ENCODE results near the gene TMEM54. TPM values are rescaled to one million over a fixed set of nuclear protein-coding genes. Genes with fewer than 3 reads are reported as not detected.

TMEM54 gene
- total and polyA plus RNA-seq, 5 donors from 2014 or later, result not detected

DNA sequence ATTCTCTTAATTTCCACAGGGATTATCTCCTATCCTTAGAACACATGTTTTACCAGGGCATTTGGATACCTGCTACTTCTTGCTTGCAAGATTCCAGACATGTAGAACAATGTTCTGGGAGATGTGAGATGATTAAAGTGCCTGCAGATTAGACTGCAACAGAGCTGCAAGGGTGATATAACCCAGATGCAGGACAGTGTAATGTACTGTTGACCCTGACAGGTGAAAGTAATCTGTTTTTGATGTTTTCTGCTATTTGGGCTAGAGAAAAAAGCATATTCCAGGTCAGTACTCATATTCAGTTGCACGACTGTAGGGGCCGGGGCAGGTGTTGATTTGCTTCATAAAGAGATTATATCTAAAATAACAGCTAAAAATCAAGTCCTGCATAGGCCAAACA, 27.1 kb upstream of the TMEM54 start:
- Histone ChIP-seq H3K4me1 (ENCODE audit: control insufficient read depth, insufficient read depth, low read length, poor library complexity, severe bottlenecking) (peaks cover 11% of the 10 kb centered on the region), H3K9me3 (ENCODE audit: control insufficient read depth in 2 of 2, low read length in 2 of 2) (no peaks in the 10 kb centered on the region), H3K27ac (ENCODE audit: insufficient read depth, low read length, poor library complexity, severe bottlenecking) (no peak overlapping the region), H3K36me3 (ENCODE audit: control insufficient read depth, insufficient read depth, low read length) (no peaks in the 10 kb centered on the region), H3K4me3 (ENCODE audit: low read depth, low read length) (no peak overlapping the region), H3K27me3 (ENCODE audit: control insufficient read depth, insufficient read depth, low read length) (peaks cover 15% of the 10 kb centered on the region)
- DNase-seq (no peak), ATAC-seq (ENCODE audit: low read depth in 2 of 2) (no peak)
- H3K4me1 Mint-ChIP-seq, result peaks cover 0 to 22% (median 10%) of the 10 kb centered on the region in 4 donors
- H3K27me3 Mint-ChIP-seq, result peaks cover 46% of the 10 kb centered on the region
- peaks cover 3% of the 10 kb centered on the region for H3K36me3 Mint-ChIP-seq
- no peak overlapping the region for H3K4me3 Mint-ChIP-seq
- peaks cover 0 to 2% (median 0%) of the 10 kb centered on the region in 7 donors for H3K9me3 Mint-ChIP-seq
- no peak overlapping the region for H3K27ac Mint-ChIP-seq

DNA sequence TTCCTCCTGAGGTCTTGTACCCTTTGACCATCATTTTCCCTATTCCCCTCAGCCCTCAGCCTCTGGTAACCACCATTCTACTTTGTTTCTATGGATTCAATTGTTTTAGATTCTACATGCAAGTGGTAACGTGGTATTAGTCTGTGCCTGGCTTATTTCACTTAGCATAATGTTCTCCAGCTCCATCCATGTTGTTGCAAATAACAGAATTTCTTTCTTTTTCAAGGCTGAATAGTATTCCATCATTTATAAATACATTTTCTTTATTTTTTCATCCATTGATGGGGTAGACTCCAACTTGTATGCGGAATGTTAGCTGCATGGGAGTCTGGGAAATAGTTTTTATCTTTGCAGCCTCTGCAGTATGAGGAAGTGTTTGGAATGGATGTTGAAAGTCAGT, 26.3 kb upstream of the TMEM54 start:
- Mint-ChIP-seq H3K27ac (no peak overlapping the region), H3K9me3 (peaks cover 0 to 2% (median 0%) of the 10 kb centered on the region in 7 donors), H3K4me1 (peaks cover 0 to 22% (median 8%) of the 10 kb centered on the region in 4 donors), H3K4me3 (no peak overlapping the region), H3K36me3 (peaks cover 3% of the 10 kb centered on the region), H3K27me3 (peaks cover 54% of the 10 kb centered on the region)
- Histone ChIP-seq H3K9me3 (ENCODE audit: control insufficient read depth in 2 of 2, low read length in 2 of 2) (no peaks in the 10 kb centered on the region), H3K36me3 (ENCODE audit: control insufficient read depth, insufficient read depth, low read length) (no peaks in the 10 kb centered on the region), H3K27ac (ENCODE audit: insufficient read depth, low read length, poor library complexity, severe bottlenecking) (no peak overlapping the region), H3K27me3 (ENCODE audit: control insufficient read depth, insufficient read depth, low read length) (peaks cover 20% of the 10 kb centered on the region), H3K4me3 (ENCODE audit: low read depth, low read length) (no peak overlapping the region), H3K4me1 (ENCODE audit: control insufficient read depth, insufficient read depth, low read length, poor library complexity, severe bottlenecking) (peaks cover 11% of the 10 kb centered on the region)
- DNase-seq, result no peak
- no peak for ATAC-seq (ENCODE audit: low read depth in 2 of 2)

DNA sequence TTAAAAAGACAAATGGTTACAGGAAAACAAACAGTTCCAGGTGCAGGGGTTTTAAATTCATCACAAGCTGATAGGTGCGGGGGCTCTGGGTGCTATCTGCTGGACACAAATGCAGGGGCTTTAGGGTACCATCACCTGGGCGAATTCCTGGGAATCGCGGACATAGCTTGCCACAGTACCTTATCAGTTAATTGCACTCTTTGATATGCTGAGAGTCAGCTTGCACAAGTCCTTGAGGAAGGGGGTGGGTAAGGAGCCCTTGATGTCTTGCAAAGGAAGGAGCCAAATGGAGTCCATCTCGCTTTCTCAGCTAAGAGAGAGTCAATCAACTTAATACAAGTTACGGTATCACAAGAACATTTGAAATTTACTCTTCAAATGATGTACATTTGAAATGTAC, 25.4 kb upstream of the TMEM54 start:
- peaks cover 20% of the 10 kb centered on the region for H3K27me3 ChIP-seq (ENCODE audit: control insufficient read depth, insufficient read depth, low read length)
- H3K9me3 ChIP-seq (ENCODE audit: control insufficient read depth in 2 of 2, low read length in 2 of 2), result no peaks in the 10 kb centered on the region
- H3K4me3 ChIP-seq (ENCODE audit: low read depth, low read length), result no peak overlapping the region
- Mint-ChIP-seq H3K9me3 (peaks cover 0 to 2% (median 0%) of the 10 kb centered on the region in 7 donors), H3K36me3 (peaks cover 3% of the 10 kb centered on the region), H3K27ac (no peak overlapping the region), H3K27me3 (peaks cover 60% of the 10 kb centered on the region), H3K4me1 (peaks cover 0 to 22% (median 8%) of the 10 kb centered on the region in 4 donors), H3K4me3 (no peak overlapping the region)
- H3K4me1 ChIP-seq (ENCODE audit: control insufficient read depth, insufficient read depth, low read length, poor library complexity, severe bottlenecking), result peaks cover 11% of the 10 kb centered on the region
- H3K27ac ChIP-seq (ENCODE audit: insufficient read depth, low read length, poor library complexity, severe bottlenecking), result no peak overlapping the region
- no peak for DNase-seq
- ATAC-seq (ENCODE audit: low read depth in 2 of 2), result no peak
- no peaks in the 10 kb centered on the region for H3K36me3 ChIP-seq (ENCODE audit: control insufficient read depth, insufficient read depth, low read length)

DNA sequence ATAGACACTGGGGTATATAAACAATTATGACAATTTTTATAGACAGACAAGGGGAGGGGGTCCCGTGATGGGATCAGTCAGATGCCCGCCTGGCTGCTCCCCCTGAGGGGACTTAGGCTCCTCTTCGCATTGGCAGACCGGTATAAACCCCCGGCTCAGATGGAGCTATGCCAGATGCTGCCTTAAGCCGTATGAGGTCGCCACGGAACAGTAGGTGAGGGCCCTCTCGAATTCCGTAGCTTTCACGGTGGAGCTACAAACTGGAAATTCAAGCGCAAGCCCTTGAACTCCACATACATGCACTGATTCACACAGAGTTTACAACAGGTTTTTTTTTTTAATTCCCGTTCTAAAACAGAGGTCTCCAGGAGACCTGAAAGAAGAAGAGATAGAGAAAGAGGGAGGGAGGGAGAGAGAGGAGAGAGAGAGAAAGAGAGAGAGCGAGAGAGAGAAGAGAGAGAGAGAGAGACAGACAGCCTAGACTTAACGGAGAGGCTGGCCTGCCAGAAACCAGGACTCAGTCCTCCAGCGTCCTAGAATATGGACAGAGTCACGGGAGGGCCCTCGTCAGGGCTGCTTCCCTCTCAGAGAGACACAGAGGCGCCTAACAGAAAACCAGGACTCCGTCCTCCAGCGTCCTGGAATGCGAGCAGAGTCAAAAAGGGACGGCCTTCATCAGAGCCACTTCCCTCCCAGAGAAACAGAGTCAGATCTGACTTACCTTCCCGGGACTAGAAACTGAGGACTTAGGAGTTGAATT, 24.4 kb upstream of the TMEM54 start:
- H3K4me1 Mint-ChIP-seq, result peaks cover 0 to 22% (median 8%) of the 10 kb centered on the region in 4 donors
- Histone ChIP-seq H3K9me3 (ENCODE audit: control insufficient read depth in 2 of 2, low read length in 2 of 2) (no peaks in the 10 kb centered on the region), H3K36me3 (ENCODE audit: control insufficient read depth, insufficient read depth, low read length) (no peaks in the 10 kb centered on the region), H3K4me3 (ENCODE audit: low read depth, low read length) (no peak overlapping the region), H3K27ac (ENCODE audit: insufficient read depth, low read length, poor library complexity, severe bottlenecking) (no peak overlapping the region), H3K27me3 (ENCODE audit: control insufficient read depth, insufficient read depth, low read length) (peaks cover 22% of the 10 kb centered on the region), H3K4me1 (ENCODE audit: control insufficient read depth, insufficient read depth, low read length, poor library complexity, severe bottlenecking) (peaks cover 11% of the 10 kb centered on the region)
- no peak overlapping the region for H3K27ac Mint-ChIP-seq
- peaks cover 3% of the 10 kb centered on the region for H3K36me3 Mint-ChIP-seq
- H3K9me3 Mint-ChIP-seq, result peaks cover 0 to 2% (median 0%) of the 10 kb centered on the region in 7 donors
- H3K27me3 Mint-ChIP-seq, result peaks cover 60% of the 10 kb centered on the region
- H3K4me3 Mint-ChIP-seq, result peak overlapping the region in 3 of 4 donors; percentile 10 to 67 (median 22)
- ATAC-seq (ENCODE audit: low read depth in 2 of 2), result peak in 1 of 2 donors; percentile 42
- DNase-seq, result peak in 2 of 3 donors; percentile 18 to 44

DNA sequence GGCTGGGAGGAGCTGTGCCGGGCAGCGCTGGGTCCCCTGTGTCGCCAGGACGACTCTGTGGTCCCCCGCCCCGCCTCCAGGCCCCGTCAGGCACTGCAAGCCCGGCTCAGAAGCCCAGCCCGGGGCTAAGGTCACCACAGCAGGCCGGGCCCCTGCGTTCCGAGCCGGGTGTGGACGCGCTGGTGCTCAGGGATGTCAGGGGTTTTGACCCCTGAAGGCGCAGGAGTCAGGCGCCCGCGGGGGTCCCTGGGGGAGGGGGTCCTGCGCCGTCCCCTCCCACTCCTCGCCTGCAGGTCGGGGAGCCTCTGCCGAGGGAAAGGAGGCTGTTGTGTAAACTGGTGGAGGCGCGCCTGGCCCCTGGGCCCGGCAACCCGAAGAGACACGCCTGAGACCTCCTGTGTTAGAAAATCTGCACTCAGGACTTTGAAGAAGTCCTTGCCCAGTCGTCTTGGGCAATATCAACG, 23.7 kb upstream of the TMEM54 start:
- Mint-ChIP-seq H3K4me3 (peak overlapping the region in 1 of 4 donors; percentile 67), H3K36me3 (peaks cover 3% of the 10 kb centered on the region), H3K27ac (no peak overlapping the region), H3K9me3 (peaks cover 0 to 2% (median 0%) of the 10 kb centered on the region in 7 donors), H3K4me1 (peaks cover 0 to 22% (median 8%) of the 10 kb centered on the region in 4 donors), H3K27me3 (peaks cover 63% of the 10 kb centered on the region)
- H3K36me3 ChIP-seq (ENCODE audit: control insufficient read depth, insufficient read depth, low read length), result no peaks in the 10 kb centered on the region
- H3K4me3 ChIP-seq (ENCODE audit: low read depth, low read length), result no peak overlapping the region
- H3K27ac ChIP-seq (ENCODE audit: insufficient read depth, low read length, poor library complexity, severe bottlenecking), result no peak overlapping the region
- no peaks in the 10 kb centered on the region for H3K9me3 ChIP-seq (ENCODE audit: control insufficient read depth in 2 of 2, low read length in 2 of 2)
- H3K4me1 ChIP-seq (ENCODE audit: control insufficient read depth, insufficient read depth, low read length, poor library complexity, severe bottlenecking), result peaks cover 11% of the 10 kb centered on the region
- ATAC-seq (ENCODE audit: low read depth in 2 of 2) (peak in 1 of 2 donors; percentile 42), DNase-seq (no peak)
- H3K27me3 ChIP-seq (ENCODE audit: control insufficient read depth, insufficient read depth, low read length), result peaks cover 22% of the 10 kb centered on the region

DNA sequence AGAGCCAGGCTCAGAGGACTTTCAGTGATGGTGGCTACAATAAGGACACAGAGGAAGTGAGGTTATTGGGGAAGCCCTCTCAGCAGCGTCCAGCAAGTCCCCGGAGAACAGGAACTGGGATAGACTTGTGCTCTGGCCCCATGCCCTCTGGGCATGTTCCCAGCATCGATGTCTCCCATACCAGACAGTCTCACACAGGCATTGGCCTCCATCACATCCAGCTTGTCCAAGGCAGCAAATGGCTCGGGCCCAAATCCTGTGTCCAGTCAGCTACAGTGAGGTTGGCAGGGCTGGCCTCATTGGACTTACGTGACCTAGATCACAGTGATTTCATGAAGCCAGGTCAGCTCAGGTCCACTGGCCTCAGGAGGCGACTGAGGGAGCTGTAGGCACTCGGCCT, 19.6 kb upstream of the TMEM54 start:
- Mint-ChIP-seq H3K4me1 (peaks cover 0 to 21% (median 10%) of the 10 kb centered on the region in 4 donors), H3K36me3 (peaks cover 3% of the 10 kb centered on the region), H3K9me3 (no peaks in the 10 kb centered on the region), H3K4me3 (no peak overlapping the region), H3K27me3 (peaks cover 60% of the 10 kb centered on the region), H3K27ac (no peak overlapping the region)
- no peak overlapping the region for H3K4me3 ChIP-seq (ENCODE audit: low read depth, low read length)
- no peaks in the 10 kb centered on the region for H3K36me3 ChIP-seq (ENCODE audit: control insufficient read depth, insufficient read depth, low read length)
- H3K27me3 ChIP-seq (ENCODE audit: control insufficient read depth, insufficient read depth, low read length), result peaks cover 16% of the 10 kb centered on the region
- no peaks in the 10 kb centered on the region for H3K9me3 ChIP-seq (ENCODE audit: control insufficient read depth in 2 of 2, low read length in 2 of 2)
- ATAC-seq (ENCODE audit: low read depth in 2 of 2), result no peak
- no peak for DNase-seq
- peaks cover 11% of the 10 kb centered on the region for H3K4me1 ChIP-seq (ENCODE audit: control insufficient read depth, insufficient read depth, low read length, poor library complexity, severe bottlenecking)
- no peak overlapping the region for H3K27ac ChIP-seq (ENCODE audit: insufficient read depth, low read length, poor library complexity, severe bottlenecking)

DNA sequence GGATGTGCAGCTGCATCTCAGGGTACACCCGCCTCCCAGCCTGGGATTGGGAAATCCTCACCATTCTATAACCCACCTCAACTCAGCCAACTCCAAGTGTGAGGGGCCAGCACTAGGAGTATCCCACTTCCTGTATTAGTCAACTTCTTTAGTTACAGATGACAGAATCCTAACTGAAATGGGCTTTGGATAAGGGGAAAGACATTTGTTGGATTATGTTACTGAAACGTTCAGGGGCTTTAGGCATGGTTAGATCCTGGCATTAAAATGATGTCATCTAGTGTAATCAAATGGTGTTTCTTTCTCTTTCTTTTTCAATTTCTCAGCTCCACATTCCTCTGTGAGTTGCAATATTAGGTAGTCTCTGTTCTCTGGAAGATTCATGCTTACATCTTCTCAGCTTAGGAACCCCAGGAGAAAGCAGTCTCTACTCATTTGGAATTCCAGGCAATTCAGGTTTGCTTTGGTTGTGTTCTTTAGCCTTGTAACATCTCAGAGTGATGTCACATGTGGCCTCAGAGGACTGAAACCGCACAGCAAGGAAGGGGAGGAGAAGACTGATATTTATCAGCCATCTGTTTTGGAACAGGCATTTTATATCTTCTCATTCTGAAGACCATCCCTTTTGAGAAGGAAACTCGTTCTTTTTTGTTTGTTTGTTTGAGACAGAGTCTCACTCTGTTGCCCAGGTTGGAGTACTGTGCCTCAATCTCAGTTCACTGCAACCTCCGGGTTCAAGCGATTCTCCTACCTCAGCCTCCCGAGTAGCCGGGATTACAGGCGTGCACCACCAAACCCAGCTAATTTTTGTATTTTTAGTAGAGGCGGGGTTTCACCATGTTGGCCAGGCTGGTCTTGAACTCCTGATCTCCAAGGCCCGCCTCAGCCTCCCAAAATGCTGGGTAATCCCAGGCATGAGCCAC, 18.9 kb upstream of the TMEM54 start:
- H3K4me3 Mint-ChIP-seq, result no peak overlapping the region
- Histone ChIP-seq H3K4me3 (ENCODE audit: low read depth, low read length) (no peak overlapping the region), H3K36me3 (ENCODE audit: control insufficient read depth, insufficient read depth, low read length) (no peaks in the 10 kb centered on the region), H3K4me1 (ENCODE audit: control insufficient read depth, insufficient read depth, low read length, poor library complexity, severe bottlenecking) (peaks cover 5% of the 10 kb centered on the region), H3K27me3 (ENCODE audit: control insufficient read depth, insufficient read depth, low read length) (peaks cover 18% of the 10 kb centered on the region), H3K9me3 (ENCODE audit: control insufficient read depth in 2 of 2, low read length in 2 of 2) (no peaks in the 10 kb centered on the region), H3K27ac (ENCODE audit: insufficient read depth, low read length, poor library complexity, severe bottlenecking) (no peak overlapping the region)
- DNase-seq, result no peak
- no peak for ATAC-seq (ENCODE audit: low read depth in 2 of 2)
- H3K27ac Mint-ChIP-seq, result no peak overlapping the region
- peaks cover 0 to 14% (median 6%) of the 10 kb centered on the region in 4 donors for H3K4me1 Mint-ChIP-seq
- H3K36me3 Mint-ChIP-seq, result peaks cover 3% of the 10 kb centered on the region
- H3K9me3 Mint-ChIP-seq, result no peaks in the 10 kb centered on the region
- H3K27me3 Mint-ChIP-seq, result peaks cover 53% of the 10 kb centered on the region

Data from CD4-positive, CD25-positive, alpha-beta regulatory T cell (primary cell).